Measurements from ENCODE around the gene EIF2A. TPM values are rescaled to one million over a fixed set of nuclear protein-coding genes. Genes with fewer than 3 reads are reported as not detected.
"Not testable (repeated sequence)": the region's sequence is repeated elsewhere in the genome, so short reads cannot be mapped to it uniquely, and the experiment has no call there.

Gene EIF2A
- 100 to 1,000 TPM in 2 of 4 donors, 10 to 100 TPM in 2; 83.1 to 201 (median 109) TPM for total RNA-seq

- TF ChIP-seq, protein P1, sequence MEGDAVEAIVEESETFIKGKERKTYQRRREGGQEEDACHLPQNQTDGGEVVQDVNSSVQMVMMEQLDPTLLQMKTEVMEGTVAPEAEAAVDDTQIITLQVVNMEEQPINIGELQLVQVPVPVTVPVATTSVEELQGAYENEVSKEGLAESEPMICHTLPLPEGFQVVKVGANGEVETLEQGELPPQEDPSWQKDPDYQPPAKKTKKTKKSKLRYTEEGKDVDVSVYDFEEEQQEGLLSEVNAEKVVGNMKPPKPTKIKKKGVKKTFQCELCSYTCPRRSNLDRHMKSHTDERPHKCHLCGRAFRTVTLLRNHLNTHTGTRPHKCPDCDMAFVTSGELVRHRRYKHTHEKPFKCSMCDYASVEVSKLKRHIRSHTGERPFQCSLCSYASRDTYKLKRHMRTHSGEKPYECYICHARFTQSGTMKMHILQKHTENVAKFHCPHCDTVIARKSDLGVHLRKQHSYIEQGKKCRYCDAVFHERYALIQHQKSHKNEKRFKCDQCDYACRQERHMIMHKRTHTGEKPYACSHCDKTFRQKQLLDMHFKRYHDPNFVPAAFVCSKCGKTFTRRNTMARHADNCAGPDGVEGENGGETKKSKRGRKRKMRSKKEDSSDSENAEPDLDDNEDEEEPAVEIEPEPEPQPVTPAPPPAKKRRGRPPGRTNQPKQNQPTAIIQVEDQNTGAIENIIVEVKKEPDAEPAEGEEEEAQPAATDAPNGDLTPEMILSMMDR (IDR thresholded peaks at IDR 0.05), result peak in 1 of 6 experiments; percentile 7
- TF ChIP-seq POLR2A (IDR thresholded peaks at IDR 0.05), result peak; percentile 98 to 99
- peaks cover 0 to 14% (median 0%) of the 10 kb centered on the region in 3 donors for H3K36me3 ChIP-seq
- H3K9me3 ChIP-seq, result no peaks in the 10 kb centered on the region
- peak; percentile 97 to 99 (median 99) for DNase-seq
- no peaks in the 10 kb centered on the region for H3K27me3 ChIP-seq
- peak within 1 kb of the TSS; percentile 81 to 98 (median 88) for H3K4me3 ChIP-seq
- H3K4me1 ChIP-seq, result peaks cover 0 to 24% (median 6%) of the 10 kb centered on the region in 4 donors
- H3K27ac ChIP-seq, result peak within 1 kb of the TSS; percentile 99 to 100 (median 100)
These were observed at the start of gene EIF2A, which contains the start of gene SERP1 for GRCh38 chr3:150546226-150547044. Gene EIF2A, plus strand, starts transcription at chr3:150546787. Its CDS starts 16 bp downstream, at chr3:150546803. Gene SERP1, minus strand, starts transcription at chr3:150546496. Its CDS starts 361 bp downstream, at chr3:150546135.

DNA sequence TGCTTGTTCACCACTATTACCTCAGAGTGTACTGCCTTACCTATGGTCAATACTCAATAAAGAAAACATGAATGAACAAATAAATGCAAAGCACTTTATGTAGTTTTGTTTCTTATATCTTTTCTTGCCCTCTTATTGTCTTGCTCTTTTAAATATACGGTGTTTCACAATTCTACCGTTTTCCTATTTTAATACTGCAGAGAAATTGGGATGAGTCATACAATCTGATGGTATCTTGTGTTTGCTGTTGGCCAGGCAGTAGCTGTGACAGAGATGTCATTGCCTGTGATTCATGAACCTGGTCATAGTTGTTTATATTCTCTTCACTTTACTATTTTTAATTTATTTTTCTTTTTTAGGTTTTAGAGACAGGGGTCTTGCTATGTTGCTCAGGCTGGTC lies 48.6 kb upstream of the EIF2A start:
- Histone ChIP-seq H3K9me3 (peaks cover 0 to 8% (median 3%) of the 10 kb centered on the region in 4 donors), H3K4me3 (no peak overlapping the region), H3K27ac (no peak overlapping the region), H3K36me3 (no peaks in the 10 kb centered on the region), H3K4me1 (no peaks in the 10 kb centered on the region), H3K27me3 (no peaks in the 10 kb centered on the region)
- no peak for DNase-seq
- TF ChIP-seq, protein P1 (IDR thresholded peaks at IDR 0.05), result no peak
- TF ChIP-seq POLR2A (IDR thresholded peaks at IDR 0.05), result no peak

- H3K27ac ChIP-seq, DNase-seq: not testable (repeated sequence)
These were observed 45.6 kb upstream of the EIF2A start for GRCh38 chr3:150500960-150501359.

DNA sequence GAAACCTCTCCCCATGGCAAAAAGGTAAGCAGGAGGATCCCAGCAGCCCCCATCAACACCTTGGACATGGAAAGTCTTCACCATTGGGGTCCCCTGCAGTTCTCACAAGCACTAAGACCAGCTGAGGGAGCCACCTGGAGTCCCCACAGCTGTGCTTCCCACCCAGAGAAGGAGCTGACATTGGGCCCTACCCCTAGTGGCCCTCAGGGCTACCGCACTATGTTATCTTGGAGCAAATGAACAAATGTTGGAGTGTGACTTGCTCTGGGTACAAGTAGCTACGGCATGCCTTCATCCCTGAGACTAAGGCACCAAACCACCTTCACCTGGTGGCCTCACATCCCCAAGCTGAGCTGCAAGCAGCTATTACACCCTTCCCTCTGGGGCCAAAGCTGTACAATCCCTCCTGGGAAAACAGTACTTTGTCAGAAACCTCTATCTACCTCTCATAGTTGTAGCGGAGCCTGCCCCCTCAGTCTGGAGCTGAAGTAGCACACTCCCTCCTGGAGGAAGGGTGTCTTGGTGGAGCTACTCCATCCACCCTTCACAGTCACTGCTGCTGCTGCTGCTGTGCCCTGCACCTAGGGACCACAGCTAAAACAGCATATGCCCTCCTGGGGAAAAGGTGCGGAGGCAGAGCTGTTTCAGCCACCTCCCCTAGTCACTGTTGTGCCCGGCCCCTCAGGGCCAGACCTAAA lies 43.0 kb upstream of the EIF2A start:
- Histone ChIP-seq H3K27ac (no peak overlapping the region), H3K36me3 (no peaks in the 10 kb centered on the region), H3K9me3 (peaks cover 0 to 8% (median 3%) of the 10 kb centered on the region in 4 donors), H3K27me3 (no peaks in the 10 kb centered on the region), H3K4me1 (no peaks in the 10 kb centered on the region), H3K4me3 (no peak overlapping the region)
- TF ChIP-seq POLR2A (IDR thresholded peaks at IDR 0.05), result no peak
- TF ChIP-seq, protein P1 (IDR thresholded peaks at IDR 0.05), result no peak
- DNase-seq, result no peak

More at GRCh38 chr3:150500960-150501359, 45.6 kb upstream of the EIF2A start:
- not testable (repeated sequence) for H3K4me3 ChIP-seq, H3K4me1 ChIP-seq, H3K27me3 ChIP-seq, H3K9me3 ChIP-seq, H3K36me3 ChIP-seq

DNA sequence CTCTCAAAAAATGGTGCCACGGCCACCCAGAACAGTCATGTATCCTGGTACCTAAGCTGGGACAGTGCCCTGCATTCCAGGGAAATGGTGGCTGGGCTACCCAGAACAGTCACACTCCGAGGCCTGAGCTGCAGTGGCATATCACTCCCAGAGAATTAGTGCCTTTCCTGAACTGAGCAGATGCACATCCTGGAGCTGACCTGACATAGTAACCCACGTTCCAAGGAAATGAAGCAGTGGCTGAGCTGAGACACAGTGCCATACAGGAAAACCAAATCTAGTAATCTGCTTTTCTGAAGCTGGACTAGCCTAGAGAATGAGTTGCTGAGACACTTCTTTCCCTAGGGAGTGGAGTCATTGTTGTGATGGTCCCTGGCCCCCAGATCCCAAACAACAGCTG lies 42.1 kb upstream of the EIF2A start:
- Histone ChIP-seq H3K4me1 (no peaks in the 10 kb centered on the region), H3K9me3 (peaks cover 0 to 8% (median 3%) of the 10 kb centered on the region in 4 donors)
- TF ChIP-seq, protein P1 (IDR thresholded peaks at IDR 0.05), result no peak
- TF ChIP-seq POLR2A (IDR thresholded peaks at IDR 0.05), result no peak

GRCh38 chr3:150508401-150508800 lies 38.2 kb upstream of the EIF2A start:
- no peaks in the 10 kb centered on the region for H3K27me3 ChIP-seq
- H3K36me3 ChIP-seq, result no peaks in the 10 kb centered on the region
- TF ChIP-seq, protein P1 (IDR thresholded peaks at IDR 0.05), result no peak
- TF ChIP-seq POLR2A (IDR thresholded peaks at IDR 0.05), result no peak
- no peak overlapping the region for H3K27ac ChIP-seq
- no peaks in the 10 kb centered on the region for H3K9me3 ChIP-seq
- no peaks in the 10 kb centered on the region for H3K4me1 ChIP-seq
- no peak for DNase-seq
- H3K4me3 ChIP-seq, result no peak overlapping the region

More for the DNA sequence above, 42.1 kb upstream of the EIF2A start:
- H3K4me3 ChIP-seq, result no peak overlapping the region
- H3K27ac ChIP-seq, result no peak overlapping the region
- H3K27me3 ChIP-seq, result no peaks in the 10 kb centered on the region
- no peaks in the 10 kb centered on the region for H3K36me3 ChIP-seq
- DNase-seq, result no peak
